Tibial nerve (tissue), 4 donors: ENCODE data around the gene LCP1.

Experiments
- EP300 ChIP-seq, 2 donors: sonication (generic); formaldehyde crosslinking; IDR thresholded peaks; one replicate each; pipeline ENCODE4 v1.6.1; 2017; ENCODE audit warnings: antibody characterized with exemption in 2 of 2, mild to moderate bottlenecking in 1 of 2
- POLR2A ChIP-seq, 2 donors: fragments of 450-650 bp; IDR thresholded peaks; one replicate each; pipeline ENCODE4 v1.6.1; 2017; ENCODE audit warnings: antibody characterized with exemption in 2 of 2, mild to moderate bottlenecking in 2 of 2, moderate library complexity in 2 of 2
- TF ChIP-seq, protein P1 (sequence below), 5 experiments: fragments of 200-600 bp in 3 of 5; fragments of 450-650 bp in 2 of 5; sonication (generic) in 3 of 5; IDR thresholded peaks; one replicate each; pipeline ENCODE4 v1.5.1; 2016 to 2019; ENCODE audit warnings: antibody characterized with exemption in 5 of 5, mild to moderate bottlenecking in 3 of 5, moderate library complexity in 2 of 5

GRCh38 chr13:46185634-46186033, 3.7 kb upstream of the LCP1 start:
- TF ChIP-seq POLR2A (IDR thresholded peaks at IDR 0.05) (no peak), EP300 (IDR thresholded peaks at IDR 0.05) (no peak)
- TF ChIP-seq, protein P1, sequence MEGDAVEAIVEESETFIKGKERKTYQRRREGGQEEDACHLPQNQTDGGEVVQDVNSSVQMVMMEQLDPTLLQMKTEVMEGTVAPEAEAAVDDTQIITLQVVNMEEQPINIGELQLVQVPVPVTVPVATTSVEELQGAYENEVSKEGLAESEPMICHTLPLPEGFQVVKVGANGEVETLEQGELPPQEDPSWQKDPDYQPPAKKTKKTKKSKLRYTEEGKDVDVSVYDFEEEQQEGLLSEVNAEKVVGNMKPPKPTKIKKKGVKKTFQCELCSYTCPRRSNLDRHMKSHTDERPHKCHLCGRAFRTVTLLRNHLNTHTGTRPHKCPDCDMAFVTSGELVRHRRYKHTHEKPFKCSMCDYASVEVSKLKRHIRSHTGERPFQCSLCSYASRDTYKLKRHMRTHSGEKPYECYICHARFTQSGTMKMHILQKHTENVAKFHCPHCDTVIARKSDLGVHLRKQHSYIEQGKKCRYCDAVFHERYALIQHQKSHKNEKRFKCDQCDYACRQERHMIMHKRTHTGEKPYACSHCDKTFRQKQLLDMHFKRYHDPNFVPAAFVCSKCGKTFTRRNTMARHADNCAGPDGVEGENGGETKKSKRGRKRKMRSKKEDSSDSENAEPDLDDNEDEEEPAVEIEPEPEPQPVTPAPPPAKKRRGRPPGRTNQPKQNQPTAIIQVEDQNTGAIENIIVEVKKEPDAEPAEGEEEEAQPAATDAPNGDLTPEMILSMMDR (IDR thresholded peaks at IDR 0.05), result no peak
